T-helper 2 cell treated with Interferon-gamma antibody and Interleukin-4, amounts not matched to agents 5 μg/mL and 100 μg/mL, for 36 hours (primary cell): ENCODE results near the gene C11orf21.

Experiments used
- DNase-seq: peaks from one replicate; pipeline ENCODE4 v3.0.0; 2021; ENCODE audit warnings: low spot score
- H3K27ac Mint-ChIP-seq: one replicate; pipeline ENCODE4 v1.8.0; 2021; ENCODE audit warnings: mild to moderate bottlenecking, mixed read lengths
- H3K27me3 Mint-ChIP-seq: one replicate; pipeline ENCODE4 v1.8.0; 2021; ENCODE audit warnings: low read depth, mixed read lengths
- H3K36me3 Mint-ChIP-seq: one replicate; pipeline ENCODE4 v1.8.0; 2021; ENCODE audit warnings: low read depth, mixed read lengths
- H3K4me1 Mint-ChIP-seq: one replicate; pipeline ENCODE4 v1.8.0; 2021; ENCODE audit warnings: low read depth, mixed read lengths
- H3K4me3 Mint-ChIP-seq: one replicate; pipeline ENCODE4 v1.8.0; 2022; ENCODE audit warnings: mild to moderate bottlenecking, moderate library complexity, mixed read lengths
- H3K9me3 Mint-ChIP-seq: one replicate; pipeline ENCODE4 v1.8.0; 2021; ENCODE audit warnings: mixed read lengths

C11orf21 gene

GRCh38 chr11:2330696-2331095, 29.0 kb upstream of the C11orf21 start:
- no peak overlapping the region for H3K4me3 Mint-ChIP-seq
- no peak overlapping the region for H3K27ac Mint-ChIP-seq
- H3K9me3 Mint-ChIP-seq = peaks cover 15% of the 10 kb centered on the region
- no peak for DNase-seq
- H3K36me3 Mint-ChIP-seq = peaks cover 4% of the 10 kb centered on the region
- no peaks in the 10 kb centered on the region for H3K27me3 Mint-ChIP-seq
- H3K4me1 Mint-ChIP-seq = no peaks in the 10 kb centered on the region

- no peak overlapping the region for H3K4me3 Mint-ChIP-seq
- no peaks in the 10 kb centered on the region for H3K27me3 Mint-ChIP-seq
- peaks cover 15% of the 10 kb centered on the region for H3K9me3 Mint-ChIP-seq
- peaks cover 4% of the 10 kb centered on the region for H3K36me3 Mint-ChIP-seq
- DNase-seq = no peak
- no peak overlapping the region for H3K27ac Mint-ChIP-seq
- no peaks in the 10 kb centered on the region for H3K4me1 Mint-ChIP-seq
Measured at GRCh38 chr11:2329551-2329950, 27.8 kb upstream of the C11orf21 start.

GRCh38 chr11:2328656-2329354, 27.1 kb upstream of the C11orf21 start:
- H3K36me3 Mint-ChIP-seq = peaks cover 4% of the 10 kb centered on the region
- no peak overlapping the region for H3K4me3 Mint-ChIP-seq
- H3K4me1 Mint-ChIP-seq = no peaks in the 10 kb centered on the region
- no peaks in the 10 kb centered on the region for H3K27me3 Mint-ChIP-seq
- H3K9me3 Mint-ChIP-seq = peaks cover 15% of the 10 kb centered on the region
- no peak for DNase-seq
- no peak overlapping the region for H3K27ac Mint-ChIP-seq

GRCh38 chr11:2328021-2328420, 26.3 kb upstream of the C11orf21 start:
- H3K4me3 Mint-ChIP-seq = no peak overlapping the region
- H3K27ac Mint-ChIP-seq = no peak overlapping the region
- peaks cover 5% of the 10 kb centered on the region for H3K27me3 Mint-ChIP-seq
- peaks cover 4% of the 10 kb centered on the region for H3K36me3 Mint-ChIP-seq
- H3K4me1 Mint-ChIP-seq = no peaks in the 10 kb centered on the region
- DNase-seq = no peak
- peaks cover 15% of the 10 kb centered on the region for H3K9me3 Mint-ChIP-seq

- peaks cover 7% of the 10 kb centered on the region for H3K27me3 Mint-ChIP-seq
- no peaks in the 10 kb centered on the region for H3K4me1 Mint-ChIP-seq
- peaks cover 15% of the 10 kb centered on the region for H3K9me3 Mint-ChIP-seq
- no peak for DNase-seq
- H3K27ac Mint-ChIP-seq = no peak overlapping the region
- H3K4me3 Mint-ChIP-seq = no peak overlapping the region
- peaks cover 4% of the 10 kb centered on the region for H3K36me3 Mint-ChIP-seq
Measured at GRCh38 chr11:2327032-2327431, 25.3 kb upstream of the C11orf21 start.

GRCh38 chr11:2325719-2326118, 24.0 kb upstream of the C11orf21 start:
- Mint-ChIP-seq H3K27ac (no peak overlapping the region), H3K27me3 (peaks cover 7% of the 10 kb centered on the region), H3K9me3 (peaks cover 8% of the 10 kb centered on the region), H3K4me3 (no peak overlapping the region), H3K4me1 (no peaks in the 10 kb centered on the region), H3K36me3 (peaks cover 4% of the 10 kb centered on the region)
- DNase-seq = no peak

GRCh38 chr11:2325123-2325522, 23.4 kb upstream of the C11orf21 start:
- Mint-ChIP-seq H3K9me3 (peaks cover 4% of the 10 kb centered on the region), H3K36me3 (no peaks in the 10 kb centered on the region), H3K27me3 (peaks cover 7% of the 10 kb centered on the region), H3K27ac (no peak overlapping the region), H3K4me3 (no peak overlapping the region), H3K4me1 (no peaks in the 10 kb centered on the region)
- DNase-seq = no peak

- Mint-ChIP-seq H3K9me3 (no peaks in the 10 kb centered on the region), H3K27me3 (peaks cover 7% of the 10 kb centered on the region), H3K27ac (no peak overlapping the region), H3K4me1 (no peaks in the 10 kb centered on the region), H3K36me3 (no peaks in the 10 kb centered on the region), H3K4me3 (no peak overlapping the region)
- no peak for DNase-seq
Measured at GRCh38 chr11:2321311-2321683, 19.6 kb upstream of the C11orf21 start.

- Mint-ChIP-seq H3K4me3 (no peak overlapping the region), H3K27ac (no peak overlapping the region), H3K4me1 (no peaks in the 10 kb centered on the region), H3K27me3 (peaks cover 7% of the 10 kb centered on the region), H3K9me3 (no peaks in the 10 kb centered on the region), H3K36me3 (no peaks in the 10 kb centered on the region)
- no peak for DNase-seq
Measured at GRCh38 chr11:2320568-2321310, 19.0 kb upstream of the C11orf21 start.

- Mint-ChIP-seq H3K27me3 (peaks cover 7% of the 10 kb centered on the region), H3K36me3 (no peaks in the 10 kb centered on the region), H3K9me3 (no peaks in the 10 kb centered on the region), H3K4me3 (no peak overlapping the region), H3K27ac (peak overlapping the region; percentile 57), H3K4me1 (no peaks in the 10 kb centered on the region)
- DNase-seq = no peak
Measured at GRCh38 chr11:2319791-2320472, 18.2 kb upstream of the C11orf21 start.

- Mint-ChIP-seq H3K9me3 (no peaks in the 10 kb centered on the region), H3K27me3 (peaks cover 7% of the 10 kb centered on the region), H3K4me3 (no peak overlapping the region), H3K4me1 (no peaks in the 10 kb centered on the region), H3K27ac (no peak overlapping the region), H3K36me3 (no peaks in the 10 kb centered on the region)
- no peak for DNase-seq
Measured at GRCh38 chr11:2318707-2319106, 17.0 kb upstream of the C11orf21 start.

- Mint-ChIP-seq H3K27ac (peak overlapping the region; percentile 47), H3K4me3 (no peak overlapping the region), H3K4me1 (no peaks in the 10 kb centered on the region), H3K27me3 (peaks cover 3% of the 10 kb centered on the region), H3K9me3 (no peaks in the 10 kb centered on the region), H3K36me3 (no peaks in the 10 kb centered on the region)
- no peak for DNase-seq
Measured at GRCh38 chr11:2318123-2318522, 16.4 kb upstream of the C11orf21 start.

- no peak overlapping the region for H3K4me3 Mint-ChIP-seq
- H3K27ac Mint-ChIP-seq = no peak overlapping the region
- no peaks in the 10 kb centered on the region for H3K27me3 Mint-ChIP-seq
- no peaks in the 10 kb centered on the region for H3K36me3 Mint-ChIP-seq
- H3K4me1 Mint-ChIP-seq = no peaks in the 10 kb centered on the region
- DNase-seq = no peak
- no peaks in the 10 kb centered on the region for H3K9me3 Mint-ChIP-seq
Measured at GRCh38 chr11:2317354-2318050, 15.8 kb upstream of the C11orf21 start.

GRCh38 chr11:2316963-2317244, 15.2 kb upstream of the C11orf21 start:
- Mint-ChIP-seq H3K4me3 (no peak overlapping the region), H3K36me3 (no peaks in the 10 kb centered on the region), H3K27ac (no peak overlapping the region), H3K4me1 (no peaks in the 10 kb centered on the region), H3K27me3 (no peaks in the 10 kb centered on the region), H3K9me3 (no peaks in the 10 kb centered on the region)
- DNase-seq = no peak
